H9 (cell line): ENCODE results near the gene PTGR1. TPM values are rescaled to one million over a fixed set of nuclear protein-coding genes. Genes with fewer than 3 reads are reported as not detected.

Source experiments
- DNase-seq: peaks from one replicate; pipeline ENCODE4 v3.0.0-alpha.2; 2017
- H2AFZ ChIP-seq: one replicate; pipeline ENCODE4 v1.6.1; 2013; ENCODE audit warnings: mild to moderate bottlenecking, low read length, control low read depth, moderate library complexity
- H2AK5ac ChIP-seq: 2 replicates; pipeline ENCODE4 v1.6.1; 2013; ENCODE audit warnings: low read length, control low read depth, mixed read lengths; ENCODE audit not compliant: insufficient read length
- H2BK120ac ChIP-seq: one replicate; pipeline ENCODE4 v1.6.1; 2013; ENCODE audit warnings: low read depth, mild to moderate bottlenecking, low read length, control low read depth, inconsistent platforms; ENCODE audit not compliant: poor library complexity, severe bottlenecking
- H2BK12ac ChIP-seq: 2 replicates; pipeline ENCODE4 v1.6.1; 2013; ENCODE audit warnings: low read length, control low read depth, mixed read lengths, low read depth; ENCODE audit not compliant: insufficient read length
- H2BK15ac ChIP-seq: 2 replicates; pipeline ENCODE4 v1.6.1; 2013; ENCODE audit warnings: low read depth, low read length, control low read depth
- H2BK20ac ChIP-seq: one replicate; pipeline ENCODE4 v1.6.1; 2013; ENCODE audit warnings: low read depth, mild to moderate bottlenecking, low read length, control low read depth, inconsistent platforms; ENCODE audit not compliant: poor library complexity, severe bottlenecking
- H2BK5ac ChIP-seq: 2 replicates; pipeline ENCODE4 v1.6.1; 2013; ENCODE audit warnings: low read length, control low read depth, mixed read lengths; ENCODE audit not compliant: insufficient read length
- H3K14ac ChIP-seq: 2 replicates; pipeline ENCODE4 v1.6.1; 2013; ENCODE audit warnings: low read length, control low read depth; ENCODE audit not compliant: insufficient read depth
- H3K18ac ChIP-seq: 2 replicates; pipeline ENCODE4 v1.6.1; 2013; ENCODE audit warnings: low read depth, mild to moderate bottlenecking, mixed read lengths, low read length, control low read depth; ENCODE audit not compliant: insufficient read length
- H3K23ac ChIP-seq: 2 replicates; pipeline ENCODE4 v1.6.1; 2013; ENCODE audit warnings: low read length, control low read depth, mixed read lengths, low read depth; ENCODE audit not compliant: insufficient read length
- H3K23me2 ChIP-seq: 2 replicates; pipeline ENCODE4 v1.6.1; 2013; ENCODE audit warnings: low read depth, mild to moderate bottlenecking, mixed read lengths, low read length, control low read depth; ENCODE audit not compliant: insufficient read length, poor library complexity, severe bottlenecking
- H3K27ac ChIP-seq: 2 replicates; pipeline ENCODE4 v1.5.1; 2013; ENCODE audit warnings: low read length, control low read depth, mixed read lengths, low read depth; ENCODE audit not compliant: insufficient read length
- H3K27me3 ChIP-seq: 2 replicates; pipeline ENCODE4 v1.6.1; 2013; ENCODE audit warnings: low read length, control low read depth, inconsistent platforms; ENCODE audit not compliant: insufficient read depth
- H3K4ac ChIP-seq: 2 replicates; pipeline ENCODE4 v1.6.1; 2013; ENCODE audit warnings: low read depth, mild to moderate bottlenecking, control low read depth, inconsistent platforms, low read length, moderate library complexity
- H3K4me1 ChIP-seq: 2 replicates; pipeline ENCODE4 v1.6.1; 2013; ENCODE audit warnings: low read length, control low read depth, inconsistent platforms; ENCODE audit not compliant: insufficient read depth
- H3K4me2 ChIP-seq: 2 replicates; pipeline ENCODE4 v1.6.1; 2013; ENCODE audit warnings: low read length, control low read depth, mixed read lengths; ENCODE audit not compliant: insufficient read length, insufficient read depth
- H3K56ac ChIP-seq: 2 replicates; pipeline ENCODE4 v1.6.1; 2013; ENCODE audit warnings: low read depth, mild to moderate bottlenecking, mixed read lengths, low read length, control low read depth; ENCODE audit not compliant: insufficient read length
- H3K79me1 ChIP-seq: 2 replicates; pipeline ENCODE4 v1.6.1; 2013; ENCODE audit warnings: low read depth, mild to moderate bottlenecking, moderate library complexity, low read length, control low read depth, inconsistent platforms; ENCODE audit not compliant: insufficient read depth, poor library complexity, severe bottlenecking
- H3K79me2 ChIP-seq: 2 replicates; pipeline ENCODE4 v1.6.1; 2013; ENCODE audit warnings: low read length, control low read depth, inconsistent platforms; ENCODE audit not compliant: insufficient read depth
- H3K9ac ChIP-seq: 2 replicates; pipeline ENCODE4 v1.6.1; 2013; ENCODE audit warnings: low read length, control low read depth, mixed read lengths; ENCODE audit not compliant: insufficient read length; ENCODE audit errors: extremely low read depth
- H3K9me3 ChIP-seq: one replicate; pipeline ENCODE4 v1.6.1; 2013; ENCODE audit warnings: low read depth, low read length, inconsistent platforms; ENCODE audit not compliant: control insufficient read depth
- H3T11ph ChIP-seq: one replicate; pipeline ENCODE4 v1.6.1; 2013; ENCODE audit warnings: mild to moderate bottlenecking, low read length, control low read depth, inconsistent platforms
- H4K20me1 ChIP-seq: one replicate; pipeline ENCODE4 v1.6.1; 2013; ENCODE audit not compliant: control insufficient read depth, insufficient read length, insufficient read depth
- H4K5ac ChIP-seq: 2 replicates; pipeline ENCODE4 v1.6.1; 2013; ENCODE audit warnings: low read depth, mild to moderate bottlenecking, mixed read lengths, low read length, control low read depth; ENCODE audit not compliant: insufficient read length
- H4K8ac ChIP-seq: replicated peaks from 2 replicates; pipeline ENCODE4 v1.6.1; 2013; ENCODE audit warnings: low read length, control low read depth, mixed read lengths, low read depth; ENCODE audit not compliant: insufficient read length
- H4K91ac ChIP-seq: 2 replicates; pipeline ENCODE4 v1.6.1; 2013; ENCODE audit warnings: low read depth, mild to moderate bottlenecking, moderate library complexity, mixed read lengths, low read length, control low read depth; ENCODE audit not compliant: insufficient read length
- H3K27ac Mint-ChIP-seq, 3 experiments: 2 replicates in 2 of 3; 3 replicates in 1 of 3; pipeline ENCODE4 v1.8.0; 2020 to 2021; ENCODE audit warnings: mixed read lengths in 3 of 3, mild to moderate bottlenecking in 1 of 3, moderate library complexity in 1 of 3
- H3K27me3 Mint-ChIP-seq: 2 replicates; pipeline ENCODE4 v1.8.0; 2021; ENCODE audit warnings: low read depth, mild to moderate bottlenecking, moderate library complexity, mixed read lengths
- H3K36me3 Mint-ChIP-seq, 3 experiments: 2 replicates in 2 of 3; 3 replicates in 1 of 3; pipeline ENCODE4 v1.8.0; 2020 to 2021; ENCODE audit warnings: low read depth in 3 of 3, mixed read lengths in 3 of 3; ENCODE audit not compliant: insufficient read depth in 1 of 3
- H3K4me1 Mint-ChIP-seq, 2 experiments: 2 replicates each; pipeline ENCODE4 v1.8.0; 2020; ENCODE audit warnings: mixed read lengths in 2 of 2
- H3K4me3 Mint-ChIP-seq, 2 experiments: 2 replicates in 1 of 2; 3 replicates in 1 of 2; pipeline ENCODE4 v1.8.0; 2020 to 2021; ENCODE audit warnings: mild to moderate bottlenecking in 2 of 2, mixed read lengths in 2 of 2, moderate library complexity in 1 of 2
- H3K9me3 Mint-ChIP-seq, 2 experiments: 2 replicates in 1 of 2; 3 replicates in 1 of 2; pipeline ENCODE4 v1.8.0; 2020; ENCODE audit warnings: mild to moderate bottlenecking in 2 of 2, mixed read lengths in 2 of 2, moderate library complexity in 1 of 2
- CTCF ChIP-seq: fragments of 200-600 bp; sonication (generic); conservative IDR thresholded peaks from 3 replicates; pipeline ENCODE4 v1.8.0; 2021; ENCODE audit warnings: antibody characterized with exemption, mild to moderate bottlenecking
- WGBS: extraction: QIAGEN DNeasy Blood & Tissue Kit; methylation state at CpG from one replicate; pipeline ENCODE4 v1.1.7; 2013; ENCODE audit warnings: missing lambda C conversion rate, low lambda C conversion rate, mixed read lengths; ENCODE audit not compliant: insufficient read length; ENCODE audit errors: extremely low coverage; 5-methylcytosine and 5-hydroxymethylcytosine counted together
- total RNA-seq: library from RNA; stranded (reverse); gene quantifications from 2 replicates; pipeline ENCODE4 v1.2.1, GENCODE V29; 2021

The PTGR1 gene
- total RNA-seq, 1 experiment from 2014 or later: 45.2 TPM

- Histone ChIP-seq H4K5ac (no peak overlapping the region), H2BK5ac (no peak overlapping the region), H3K27ac (no peak overlapping the region), H2BK12ac (no peak overlapping the region), H3K14ac (no peak overlapping the region), H3K4me2 (no peak overlapping the region), H2BK15ac (no peak overlapping the region), H3K4me1 (no peaks in the 10 kb centered on the region), H2BK120ac (no peak overlapping the region), H3K79me2 (no peaks in the 10 kb centered on the region), H3K23ac (no peak overlapping the region), H4K20me1 (no peaks in the 10 kb centered on the region), H3K9ac (no peak overlapping the region), H3K9me3 (no peaks in the 10 kb centered on the region), H2AK5ac (no peak overlapping the region), H4K91ac (no peak overlapping the region), H3K56ac (no peak overlapping the region), H4K8ac (no peak overlapping the region), H2BK20ac (no peak overlapping the region), H3K4ac (no peak overlapping the region), H3T11ph (no peak overlapping the region), H3K79me1 (no peaks in the 10 kb centered on the region), H3K18ac (no peak overlapping the region), H3K27me3 (no peaks in the 10 kb centered on the region), H2AFZ (no peak overlapping the region), H3K23me2 (no peaks in the 10 kb centered on the region)
- Mint-ChIP-seq H3K4me1 (no peaks in the 10 kb centered on the region), H3K4me3 (no peak overlapping the region), H3K9me3 (no peaks in the 10 kb centered on the region), H3K36me3 (peaks cover 16 to 46% (median 43%) of the 10 kb centered on the region in 3 experiments; a peak in 6 of 7 replicates), H3K27me3 (no peaks in the 10 kb centered on the region), H3K27ac (no peak overlapping the region)
- no peak for TF ChIP-seq CTCF
- WGBS: no CpG with 5 or more reads among the region's 4 CpGs
- no peak for DNase-seq
These were observed 49.6 kb upstream of the PTGR1 start for GRCh38 chr9:111649016-111649415.
